Gastrocnemius medialis (tissue), 4 donors: ENCODE measurements around the gene CEP78.

Source experiments
- CTCF ChIP-seq, 5 experiments: fragments of 450-650 bp in 3 of 5; fragments of 200-600 bp in 2 of 5; sonication (generic) in 2 of 5; IDR thresholded peaks in 4 of 5; conservative IDR thresholded peaks in 1 of 5; 1 replicate in 4 of 5; 2 replicates in 1 of 5; pipeline ENCODE4 v1.5.1; 2016 to 2019; ENCODE audit warnings: antibody characterized with exemption in 5 of 5, mild to moderate bottlenecking in 3 of 5, moderate library complexity in 3 of 5
- POLR2A ChIP-seq, 2 donors: fragments of 450-650 bp; IDR thresholded peaks; one replicate each; pipeline ENCODE4 v1.6.1; 2017; ENCODE audit warnings: antibody characterized with exemption in 2 of 2, mild to moderate bottlenecking in 2 of 2, moderate library complexity in 2 of 2

GRCh38 chr9:78189461-78189860 is 46.4 kb upstream of the CEP78 start:
- no peak for TF ChIP-seq CTCF (IDR thresholded peaks at IDR 0.05 in 4 of 5, conservative IDR thresholded peaks at IDR 0.05 in 1 of 5)
- no peak for TF ChIP-seq POLR2A (IDR thresholded peaks at IDR 0.05)
